Esophagus squamous epithelium (tissue), 4 donors: ENCODE results near the gene CRTAP.

ENCODE experiments used
- CTCF ChIP-seq, 6 experiments: fragments of 450-650 bp in 4 of 6; fragments of 200-600 bp in 2 of 6; sonication (generic) in 2 of 6; IDR thresholded peaks; one replicate each; pipeline ENCODE4 v1.5.1; 2016 to 2019; ENCODE audit warnings: antibody characterized with exemption in 6 of 6, mild to moderate bottlenecking in 4 of 6, moderate library complexity in 4 of 6
- POLR2A ChIP-seq, 4 donors: fragments of 450-650 bp; IDR thresholded peaks; one replicate each; pipeline ENCODE4 v1.6.1; 2017; ENCODE audit warnings: antibody characterized with exemption in 4 of 4, mild to moderate bottlenecking in 4 of 4, moderate library complexity in 3 of 4

GRCh38 chr3:33095436-33095835 lies 18.4 kb upstream of the CRTAP start:
- TF ChIP-seq CTCF (IDR thresholded peaks at IDR 0.05) = no peak
- no peak for TF ChIP-seq POLR2A (IDR thresholded peaks at IDR 0.05)
